Measurements from ENCODE around the gene SLC22A1. TPM values are rescaled to one million over a fixed set of nuclear protein-coding genes. Genes with fewer than 3 reads are reported as not detected.

Gene SLC22A1
- total and polyA plus RNA-seq, 10 of the 15 experiments (the other 5 are each of a cell fraction or from before 2014, with no cell fraction given), result 0.09 to 0.28 (median 0.15) TPM; not detected in 3

GRCh38 chr6:160121981-160122380 lies 366 bp downstream of the SLC22A1 start:
- Histone ChIP-seq H3K27me3 (replicated peaks in 1 of 2; ENCODE audit: control insufficient read depth in 2 of 2, insufficient read depth in 2 of 2, low read length in 1 of 2) (no peaks in the 10 kb centered on the region), H3K27ac (ENCODE audit: control insufficient read depth, insufficient read depth) (no peak overlapping the region), H3K4me1 (ENCODE audit: control insufficient read depth, insufficient read depth, low read length) (no peaks in the 10 kb centered on the region), H2AFZ (ENCODE audit: control insufficient read depth, low read depth, low read length) (no peak overlapping the region), H3K79me2 (ENCODE audit: control insufficient read depth, insufficient read depth, low read length) (no peaks in the 10 kb centered on the region), H3K4me2 (ENCODE audit: control insufficient read depth, insufficient read depth) (no peak overlapping the region), H4K20me1 (ENCODE audit: control insufficient read depth, insufficient read depth) (no peaks in the 10 kb centered on the region), H3K9ac (ENCODE audit: control insufficient read depth, insufficient read depth, low read length) (no peak overlapping the region), H3K36me3 (ENCODE audit: control insufficient read depth in 2 of 2, insufficient read depth in 2 of 2, low read length in 1 of 2) (no peaks in the 10 kb centered on the region), H3K9me3 (replicated peaks; ENCODE audit: control insufficient read depth, insufficient read depth, low read length) (no peaks in the 10 kb centered on the region; the same call in 2 of the 3 replicates), H3K4me3 (no peak overlapping the region)
- intact Hi-C loops (cut with micrococcal nuclease; ENCODE audit: unreplicated experiment), result no loop called here
- ChIA-PET CTCF (no interaction called here), SMC1A (ENCODE audit: uncharacterized antibody, unreplicated experiment) (no interaction called here), POLR2A (no interaction called here), RAD21 (ENCODE audit: unreplicated experiment) (no interaction called here)
- no peak for ATAC-seq
- no TSS peak for BruUV-seq (replicated peaks)
- DNase-seq (ENCODE audit: low read depth, low spot score), result no peak
- in situ Hi-C loops (cut with MboI), result no loop called here
- no peak for FAIRE-seq
- 96% methylated on average over 14 of the region's 14 CpGs for WGBS (ENCODE audit: insufficient coverage, insufficient replicate concordance, low lambda C conversion rate, missing lambda C conversion rate)
- TF ChIP-seq TAF1 (IDR thresholded peaks at IDR 0.05; ENCODE audit: borderline replicate concordance, low read depth, low read length), result no peak
- TF ChIP-seq JUNB (IDR thresholded peaks at IDR 0.05), result no peak
- no peak for TF ChIP-seq ELK1 (IDR thresholded peaks at IDR 0.05; ENCODE audit: low read depth, low read length)
- no peak for TF ChIP-seq ZBTB11 (CRISPR knock-in tag; IDR thresholded peaks at IDR 0.05)
- TF ChIP-seq, protein P1, sequence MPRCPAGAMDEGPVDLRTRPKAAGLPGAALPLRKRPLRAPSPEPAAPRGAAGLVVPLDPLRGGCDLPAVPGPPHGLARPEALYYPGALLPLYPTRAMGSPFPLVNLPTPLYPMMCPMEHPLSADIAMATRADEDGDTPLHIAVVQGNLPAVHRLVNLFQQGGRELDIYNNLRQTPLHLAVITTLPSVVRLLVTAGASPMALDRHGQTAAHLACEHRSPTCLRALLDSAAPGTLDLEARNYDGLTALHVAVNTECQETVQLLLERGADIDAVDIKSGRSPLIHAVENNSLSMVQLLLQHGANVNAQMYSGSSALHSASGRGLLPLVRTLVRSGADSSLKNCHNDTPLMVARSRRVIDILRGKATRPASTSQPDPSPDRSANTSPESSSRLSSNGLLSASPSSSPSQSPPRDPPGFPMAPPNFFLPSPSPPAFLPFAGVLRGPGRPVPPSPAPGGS (IDR thresholded peaks at IDR 0.05; ENCODE audit: borderline replicate concordance, insufficient read depth, low read depth, low read length, poor library complexity, severe bottlenecking), result no peak
- no peak for TF ChIP-seq CHD1 (IDR thresholded peaks at IDR 0.05; ENCODE audit: low read depth, low read length)
- no peak for TF ChIP-seq TCF12 (IDR thresholded peaks at IDR 0.05; ENCODE audit: low read depth, low read length)
- no peak for TF ChIP-seq ZNF24 (IDR thresholded peaks at IDR 0.05)
- TF ChIP-seq RB1 (IDR thresholded peaks at IDR 0.05; ENCODE audit: borderline replicate concordance), result no peak
- no peak for TF ChIP-seq BHLHE40 (IDR thresholded peaks at IDR 0.05; ENCODE audit: borderline replicate concordance in 1 of 2, low read depth in 2 of 2, low read length in 1 of 2)
- TF ChIP-seq, protein P2, sequence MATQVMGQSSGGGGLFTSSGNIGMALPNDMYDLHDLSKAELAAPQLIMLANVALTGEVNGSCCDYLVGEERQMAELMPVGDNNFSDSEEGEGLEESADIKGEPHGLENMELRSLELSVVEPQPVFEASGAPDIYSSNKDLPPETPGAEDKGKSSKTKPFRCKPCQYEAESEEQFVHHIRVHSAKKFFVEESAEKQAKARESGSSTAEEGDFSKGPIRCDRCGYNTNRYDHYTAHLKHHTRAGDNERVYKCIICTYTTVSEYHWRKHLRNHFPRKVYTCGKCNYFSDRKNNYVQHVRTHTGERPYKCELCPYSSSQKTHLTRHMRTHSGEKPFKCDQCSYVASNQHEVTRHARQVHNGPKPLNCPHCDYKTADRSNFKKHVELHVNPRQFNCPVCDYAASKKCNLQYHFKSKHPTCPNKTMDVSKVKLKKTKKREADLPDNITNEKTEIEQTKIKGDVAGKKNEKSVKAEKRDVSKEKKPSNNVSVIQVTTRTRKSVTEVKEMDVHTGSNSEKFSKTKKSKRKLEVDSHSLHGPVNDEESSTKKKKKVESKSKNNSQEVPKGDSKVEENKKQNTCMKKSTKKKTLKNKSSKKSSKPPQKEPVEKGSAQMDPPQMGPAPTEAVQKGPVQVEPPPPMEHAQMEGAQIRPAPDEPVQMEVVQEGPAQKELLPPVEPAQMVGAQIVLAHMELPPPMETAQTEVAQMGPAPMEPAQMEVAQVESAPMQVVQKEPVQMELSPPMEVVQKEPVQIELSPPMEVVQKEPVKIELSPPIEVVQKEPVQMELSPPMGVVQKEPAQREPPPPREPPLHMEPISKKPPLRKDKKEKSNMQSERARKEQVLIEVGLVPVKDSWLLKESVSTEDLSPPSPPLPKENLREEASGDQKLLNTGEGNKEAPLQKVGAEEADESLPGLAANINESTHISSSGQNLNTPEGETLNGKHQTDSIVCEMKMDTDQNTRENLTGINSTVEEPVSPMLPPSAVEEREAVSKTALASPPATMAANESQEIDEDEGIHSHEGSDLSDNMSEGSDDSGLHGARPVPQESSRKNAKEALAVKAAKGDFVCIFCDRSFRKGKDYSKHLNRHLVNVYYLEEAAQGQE (IDR thresholded peaks at IDR 0.05; ENCODE audit: low read depth, low read length), result no peak
- TF ChIP-seq CHD2 (IDR thresholded peaks at IDR 0.05; ENCODE audit: borderline replicate concordance, low read depth, low read length), result no peak

Data from GM12878 (cell line).